Muscle layer of duodenum (tissue), 2 donors: ENCODE data around the gene LTBP4.
"Not testable (repeated sequence)": the region's sequence is repeated elsewhere in the genome, so short reads cannot be mapped to it uniquely, and the experiment has no call there.

Experiments used
- H3K27ac ChIP-seq: one replicate; pipeline ENCODE4 v1.7.0; 2013; ENCODE audit warnings: mild to moderate bottlenecking, low read length
- H3K27me3 ChIP-seq: one replicate; pipeline ENCODE4 v1.7.0; 2013; ENCODE audit warnings: low read depth, mild to moderate bottlenecking, control low read depth, low read length
- H3K36me3 ChIP-seq, 2 donors: one replicate each; pipeline ENCODE4 v1.7.0; 2013; ENCODE audit warnings: low read length in 2 of 2, control low read depth in 1 of 2, mild to moderate bottlenecking in 1 of 2; ENCODE audit not compliant: insufficient read depth in 2 of 2, control insufficient read depth in 1 of 2
- H3K4me1 ChIP-seq, 2 donors: one replicate each; pipeline ENCODE4 v1.7.0; 2013; ENCODE audit warnings: low read length in 2 of 2, mild to moderate bottlenecking in 2 of 2, control low read depth in 1 of 2, moderate library complexity in 1 of 2; ENCODE audit not compliant: insufficient read depth in 2 of 2, control insufficient read depth in 1 of 2
- H3K4me3 ChIP-seq, 2 donors: one replicate each; pipeline ENCODE4 v1.7.0; 2013; ENCODE audit warnings: low read length in 2 of 2, low read depth in 1 of 2, mild to moderate bottlenecking in 1 of 2
- H3K9me3 ChIP-seq, 2 donors: one replicate each; pipeline ENCODE4 v1.7.0; 2013; ENCODE audit warnings: low read length in 2 of 2, control low read depth in 1 of 2, mild to moderate bottlenecking in 1 of 2; ENCODE audit not compliant: control insufficient read depth in 1 of 2
- donor health status: healthy.

LTBP4 gene

GRCh38 chr19:40616941-40617340 lies 15.8 kb downstream of the LTBP4 start:
- no peaks in the 10 kb centered on the region for H3K9me3 ChIP-seq
- H3K27me3 ChIP-seq, result no peaks in the 10 kb centered on the region
- no peak overlapping the region for H3K4me3 ChIP-seq
- peaks cover 5 to 14% of the 10 kb centered on the region in 2 donors for H3K36me3 ChIP-seq
- H3K4me1 ChIP-seq, result peaks cover 0 to 6% of the 10 kb centered on the region in 2 donors
- H3K27ac ChIP-seq, result no peak overlapping the region

- Histone ChIP-seq H3K27me3 (no peaks in the 10 kb centered on the region), H3K9me3 (no peaks in the 10 kb centered on the region), H3K4me1 (peaks cover 0 to 6% of the 10 kb centered on the region in 2 donors), H3K4me3 (no peak overlapping the region), H3K36me3 (peaks cover 12 to 14% of the 10 kb centered on the region in 2 donors), H3K27ac (no peak overlapping the region)
These were observed 16.8 kb downstream of the LTBP4 start for GRCh38 chr19:40617961-40618360.

DNA sequence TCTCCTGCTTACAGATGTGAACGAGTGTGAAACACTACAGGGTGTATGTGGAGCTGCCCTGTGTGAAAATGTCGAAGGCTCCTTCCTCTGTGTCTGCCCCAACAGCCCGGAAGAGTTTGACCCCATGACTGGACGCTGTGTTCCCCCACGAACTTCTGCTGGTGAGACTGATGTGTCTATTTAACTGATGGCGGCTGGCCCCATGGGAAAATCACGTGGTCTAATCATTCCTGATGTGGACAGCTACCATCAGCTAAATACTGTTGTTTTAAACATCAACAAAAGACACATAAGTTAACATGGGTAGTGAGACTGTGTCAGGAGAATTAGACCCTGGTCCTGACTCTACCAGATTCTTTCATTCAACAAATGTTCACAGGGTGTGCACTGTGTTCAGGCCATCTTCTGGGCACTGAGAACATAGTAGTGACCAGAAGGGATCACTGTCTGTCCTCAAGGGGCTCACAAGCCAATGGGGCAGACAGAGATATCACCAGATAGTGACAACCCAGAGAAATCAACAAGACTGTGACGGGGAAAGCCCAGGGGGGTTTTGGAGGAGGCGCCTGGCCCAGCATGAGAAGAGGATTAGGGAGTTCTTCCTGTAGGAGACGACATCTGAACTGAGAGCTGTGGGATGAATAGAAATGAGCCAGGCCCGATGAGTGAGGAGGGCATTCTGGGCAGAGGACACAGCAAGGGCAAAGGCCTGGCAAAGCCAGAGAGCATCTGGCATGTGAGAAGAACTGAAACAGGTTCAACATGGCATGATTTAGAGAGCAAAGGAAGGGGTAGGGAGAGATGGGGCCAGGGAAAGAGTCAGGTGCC lies 18.4 kb downstream of the LTBP4 start:
- H3K27ac ChIP-seq, result no peak overlapping the region
- no peaks in the 10 kb centered on the region for H3K27me3 ChIP-seq
- peaks cover 12 to 14% of the 10 kb centered on the region in 2 donors for H3K36me3 ChIP-seq
- no peaks in the 10 kb centered on the region for H3K4me1 ChIP-seq
- H3K9me3 ChIP-seq, result no peaks in the 10 kb centered on the region
- H3K4me3 ChIP-seq, result no peak overlapping the region

DNA sequence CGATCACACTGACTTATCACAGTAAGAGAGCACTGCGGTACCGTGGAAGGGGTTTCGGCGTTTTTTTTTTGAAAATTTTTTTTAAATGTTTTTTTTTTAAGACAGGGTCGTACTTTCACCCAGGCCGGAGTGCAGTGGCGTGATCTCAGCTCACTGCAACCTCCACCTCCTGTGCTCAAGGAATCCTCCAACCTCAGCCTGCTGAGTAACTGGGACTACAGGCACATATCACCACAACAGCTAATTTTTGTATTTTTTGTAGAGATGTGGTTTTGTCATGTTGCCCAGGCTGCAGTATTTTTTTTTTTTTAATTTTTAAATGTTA lies 19.0 kb downstream of the LTBP4 start:
- Histone ChIP-seq H3K4me1 (no peaks in the 10 kb centered on the region), H3K36me3 (peaks cover 12 to 14% of the 10 kb centered on the region in 2 donors), H3K4me3 (no peak overlapping the region), H3K27ac (no peak overlapping the region), H3K9me3 (no peaks in the 10 kb centered on the region), H3K27me3 (no peaks in the 10 kb centered on the region)

- no peak overlapping the region for H3K27ac ChIP-seq
- no peak overlapping the region for H3K4me3 ChIP-seq
- peaks cover 19 to 20% of the 10 kb centered on the region in 2 donors for H3K36me3 ChIP-seq
- no peaks in the 10 kb centered on the region for H3K9me3 ChIP-seq
- no peaks in the 10 kb centered on the region for H3K27me3 ChIP-seq
- no peaks in the 10 kb centered on the region for H3K4me1 ChIP-seq
These were observed 20.1 kb downstream of the LTBP4 start for GRCh38 chr19:40621283-40621682.

- no peaks in the 10 kb centered on the region for H3K27me3 ChIP-seq
- H3K9me3 ChIP-seq, result no peaks in the 10 kb centered on the region
- no peak overlapping the region for H3K4me3 ChIP-seq
- H3K27ac ChIP-seq, result no peak overlapping the region
- H3K36me3 ChIP-seq, result peaks cover 20 to 26% of the 10 kb centered on the region in 2 donors
- no peaks in the 10 kb centered on the region for H3K4me1 ChIP-seq
These were observed 21.0 kb downstream of the LTBP4 start for GRCh38 chr19:40621966-40622772.

GRCh38 chr19:40622773-40623075 lies 21.6 kb downstream of the LTBP4 start:
- Histone ChIP-seq H3K4me3 (no peak overlapping the region), H3K27ac (no peak overlapping the region), H3K27me3 (no peaks in the 10 kb centered on the region), H3K9me3 (no peaks in the 10 kb centered on the region), H3K4me1 (no peaks in the 10 kb centered on the region), H3K36me3 (peaks cover 20 to 26% of the 10 kb centered on the region in 2 donors)

DNA sequence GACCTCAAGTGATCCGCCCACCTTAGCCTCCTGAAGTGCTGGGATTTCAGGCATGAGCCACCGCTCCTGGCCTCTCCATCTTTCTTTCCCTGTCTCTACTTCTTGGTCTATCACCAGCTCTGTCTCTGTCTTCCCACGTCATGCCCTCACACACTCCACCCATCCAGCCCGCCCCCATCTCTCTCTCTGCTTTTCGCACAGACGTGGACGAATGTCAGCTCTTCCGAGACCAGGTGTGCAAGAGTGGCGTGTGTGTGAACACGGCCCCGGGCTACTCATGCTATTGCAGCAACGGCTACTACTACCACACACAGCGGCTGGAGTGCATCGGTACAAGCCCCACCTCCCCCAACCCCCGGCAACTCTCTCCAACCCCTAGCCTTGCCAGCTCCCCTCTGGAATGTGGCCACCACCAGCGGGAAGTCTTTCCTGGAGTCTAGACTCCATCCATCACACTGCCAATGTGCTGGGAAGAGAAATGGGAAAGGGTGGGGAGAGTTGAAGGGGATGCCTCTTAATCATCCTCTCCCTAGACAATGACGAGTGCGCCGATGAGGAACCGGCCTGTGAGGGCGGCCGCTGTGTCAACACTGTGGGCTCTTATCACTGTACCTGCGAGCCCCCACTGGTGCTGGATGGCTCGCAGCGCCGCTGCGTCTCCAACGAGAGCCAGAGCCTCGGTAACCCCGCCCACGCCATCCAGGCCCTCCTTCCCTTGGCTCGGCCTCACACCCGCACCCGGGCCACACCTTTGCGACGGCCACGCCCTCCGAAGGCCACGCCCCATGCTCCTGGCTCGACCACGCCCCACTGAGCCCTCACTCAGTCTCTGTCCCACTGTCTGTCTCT lies 22.5 kb downstream of the LTBP4 start:
- Histone ChIP-seq H3K27ac (no peak overlapping the region), H3K36me3 (peaks cover 20 to 26% of the 10 kb centered on the region in 2 donors)

GRCh38 chr19:40624369-40625153 lies 23.4 kb downstream of the LTBP4 start:
- H3K27me3 ChIP-seq, H3K4me1 ChIP-seq, H3K4me3 ChIP-seq, H3K9me3 ChIP-seq, H3K27ac ChIP-seq: not testable (repeated sequence)
- H3K36me3 ChIP-seq, result peaks cover 14 to 31% of the 10 kb centered on the region in 2 donors

More for the DNA sequence above, 22.5 kb downstream of the LTBP4 start:
- no peaks in the 10 kb centered on the region for H3K27me3 ChIP-seq
- no peak overlapping the region for H3K4me3 ChIP-seq
- no peaks in the 10 kb centered on the region for H3K9me3 ChIP-seq
- no peaks in the 10 kb centered on the region for H3K4me1 ChIP-seq

GRCh38 chr19:40625406-40626120 lies 24.4 kb downstream of the LTBP4 start:
- no peak overlapping the region for H3K4me3 ChIP-seq
- no peak overlapping the region for H3K27ac ChIP-seq
- H3K36me3 ChIP-seq, result peaks cover 11 to 30% of the 10 kb centered on the region in 2 donors

More at GRCh38 chr19:40625406-40626120, 24.4 kb downstream of the LTBP4 start:
- H3K4me1 ChIP-seq, result no peaks in the 10 kb centered on the region
- H3K27me3 ChIP-seq, result no peaks in the 10 kb centered on the region
- no peaks in the 10 kb centered on the region for H3K9me3 ChIP-seq
